ENCODE measurements around the gene PLXNA4.

PLXNA4 gene

GRCh38 chr7:132457658-132458057, 118.6 kb downstream of the PLXNA4 start:
- H3K4me2 ChIP-seq (ENCODE audit: low read depth, low read length, poor library complexity, severe bottlenecking) = no peak overlapping the region
- no peaks in the 10 kb centered on the region for H3K79me2 ChIP-seq (ENCODE audit: insufficient read depth, low read length)
- H2AFZ ChIP-seq (ENCODE audit: low read depth, low read length, severe bottlenecking) = no peak overlapping the region
- H3K27me3 ChIP-seq (ENCODE audit: low read length) = no peaks in the 10 kb centered on the region
- H3K4me3 ChIP-seq (ENCODE audit: insufficient read depth, low read length, poor library complexity, severe bottlenecking) = no peak overlapping the region
- no peaks in the 10 kb centered on the region for H3K9me3 ChIP-seq (ENCODE audit: insufficient read depth, low read length)
- no peaks in the 10 kb centered on the region for H4K20me1 ChIP-seq (ENCODE audit: low read depth, low read length)
- no peaks in the 10 kb centered on the region for H3K36me3 ChIP-seq (ENCODE audit: low read length)
- TF ChIP-seq, protein P1, sequence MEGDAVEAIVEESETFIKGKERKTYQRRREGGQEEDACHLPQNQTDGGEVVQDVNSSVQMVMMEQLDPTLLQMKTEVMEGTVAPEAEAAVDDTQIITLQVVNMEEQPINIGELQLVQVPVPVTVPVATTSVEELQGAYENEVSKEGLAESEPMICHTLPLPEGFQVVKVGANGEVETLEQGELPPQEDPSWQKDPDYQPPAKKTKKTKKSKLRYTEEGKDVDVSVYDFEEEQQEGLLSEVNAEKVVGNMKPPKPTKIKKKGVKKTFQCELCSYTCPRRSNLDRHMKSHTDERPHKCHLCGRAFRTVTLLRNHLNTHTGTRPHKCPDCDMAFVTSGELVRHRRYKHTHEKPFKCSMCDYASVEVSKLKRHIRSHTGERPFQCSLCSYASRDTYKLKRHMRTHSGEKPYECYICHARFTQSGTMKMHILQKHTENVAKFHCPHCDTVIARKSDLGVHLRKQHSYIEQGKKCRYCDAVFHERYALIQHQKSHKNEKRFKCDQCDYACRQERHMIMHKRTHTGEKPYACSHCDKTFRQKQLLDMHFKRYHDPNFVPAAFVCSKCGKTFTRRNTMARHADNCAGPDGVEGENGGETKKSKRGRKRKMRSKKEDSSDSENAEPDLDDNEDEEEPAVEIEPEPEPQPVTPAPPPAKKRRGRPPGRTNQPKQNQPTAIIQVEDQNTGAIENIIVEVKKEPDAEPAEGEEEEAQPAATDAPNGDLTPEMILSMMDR (IDR thresholded peaks at IDR 0.05; ENCODE audit: insufficient read depth, low read length, poor library complexity, severe bottlenecking) = no peak
- no peak for TF ChIP-seq EZH2phosphoT487 (conservative IDR thresholded peaks at IDR 0.05; ENCODE audit: low read length)
- H3F3A ChIP-seq (ENCODE audit: insufficient read depth) = no peaks in the 10 kb centered on the region
- H3K9ac ChIP-seq (ENCODE audit: low read length) = no peak overlapping the region
- H3K9me2 ChIP-seq (replicated peaks; ENCODE audit: insufficient read depth, low read length) = no peaks in the 10 kb centered on the region
- no peak overlapping the region for H3K27ac ChIP-seq (ENCODE audit: low read depth, low read length)

GRCh38 chr7:132456418-132456817, 119.9 kb downstream of the PLXNA4 start:
- H3K36me3 ChIP-seq (ENCODE audit: low read length) = no peaks in the 10 kb centered on the region
- no peak overlapping the region for H3K9ac ChIP-seq (ENCODE audit: low read length)
- TF ChIP-seq EZH2phosphoT487 (conservative IDR thresholded peaks at IDR 0.05; ENCODE audit: low read length) = no peak
- TF ChIP-seq, protein P1 (IDR thresholded peaks at IDR 0.05; ENCODE audit: insufficient read depth, low read length, poor library complexity, severe bottlenecking) = no peak
- no peaks in the 10 kb centered on the region for H3K9me2 ChIP-seq (replicated peaks; ENCODE audit: insufficient read depth, low read length)
- H2AFZ ChIP-seq (ENCODE audit: low read depth, low read length, severe bottlenecking) = no peak overlapping the region
- no peaks in the 10 kb centered on the region for H3K79me2 ChIP-seq (ENCODE audit: insufficient read depth, low read length)
- H3K4me3 ChIP-seq (ENCODE audit: insufficient read depth, low read length, poor library complexity, severe bottlenecking) = no peak overlapping the region
- H3K27ac ChIP-seq (ENCODE audit: low read depth, low read length) = no peak overlapping the region
- H3K4me2 ChIP-seq (ENCODE audit: low read depth, low read length, poor library complexity, severe bottlenecking) = no peak overlapping the region
- H3K27me3 ChIP-seq (ENCODE audit: low read length) = no peaks in the 10 kb centered on the region
- H3K9me3 ChIP-seq (ENCODE audit: insufficient read depth, low read length) = no peaks in the 10 kb centered on the region
- H3F3A ChIP-seq (ENCODE audit: insufficient read depth) = no peaks in the 10 kb centered on the region
- H4K20me1 ChIP-seq (ENCODE audit: low read depth, low read length) = no peaks in the 10 kb centered on the region

GRCh38 chr7:132455378-132455777, 120.9 kb downstream of the PLXNA4 start:
- no peak overlapping the region for H3K9ac ChIP-seq (ENCODE audit: low read length)
- H3K27ac ChIP-seq (ENCODE audit: low read depth, low read length) = no peak overlapping the region
- no peaks in the 10 kb centered on the region for H3K36me3 ChIP-seq (ENCODE audit: low read length)

More at GRCh38 chr7:132455378-132455777, 120.9 kb downstream of the PLXNA4 start:
- Histone ChIP-seq H3K4me3 (ENCODE audit: insufficient read depth, low read length, poor library complexity, severe bottlenecking) (no peak overlapping the region), H3K27me3 (ENCODE audit: low read length) (no peaks in the 10 kb centered on the region), H3K79me2 (ENCODE audit: insufficient read depth, low read length) (no peaks in the 10 kb centered on the region), H2AFZ (ENCODE audit: low read depth, low read length, severe bottlenecking) (no peak overlapping the region), H3F3A (ENCODE audit: insufficient read depth) (no peaks in the 10 kb centered on the region), H3K9me3 (ENCODE audit: insufficient read depth, low read length) (no peaks in the 10 kb centered on the region), H3K9me2 (replicated peaks; ENCODE audit: insufficient read depth, low read length) (no peaks in the 10 kb centered on the region), H4K20me1 (ENCODE audit: low read depth, low read length) (no peaks in the 10 kb centered on the region), H3K4me2 (ENCODE audit: low read depth, low read length, poor library complexity, severe bottlenecking) (no peak overlapping the region)
- TF ChIP-seq, protein P1 (IDR thresholded peaks at IDR 0.05; ENCODE audit: insufficient read depth, low read length, poor library complexity, severe bottlenecking) = no peak
- no peak for TF ChIP-seq EZH2phosphoT487 (conservative IDR thresholded peaks at IDR 0.05; ENCODE audit: low read length)
